ENCODE results near the gene PRR11. TPM values are rescaled to one million over a fixed set of nuclear protein-coding genes. Genes with fewer than 3 reads are reported as not detected.
"Not testable (repeated sequence)": the region's sequence is repeated elsewhere in the genome, so short reads cannot be mapped to it uniquely, and the experiment has no call there.

The PRR11 gene
- polyA plus RNA-seq, 4 donors: 0.67 to 15.2 (median 6.3) TPM

DNA sequence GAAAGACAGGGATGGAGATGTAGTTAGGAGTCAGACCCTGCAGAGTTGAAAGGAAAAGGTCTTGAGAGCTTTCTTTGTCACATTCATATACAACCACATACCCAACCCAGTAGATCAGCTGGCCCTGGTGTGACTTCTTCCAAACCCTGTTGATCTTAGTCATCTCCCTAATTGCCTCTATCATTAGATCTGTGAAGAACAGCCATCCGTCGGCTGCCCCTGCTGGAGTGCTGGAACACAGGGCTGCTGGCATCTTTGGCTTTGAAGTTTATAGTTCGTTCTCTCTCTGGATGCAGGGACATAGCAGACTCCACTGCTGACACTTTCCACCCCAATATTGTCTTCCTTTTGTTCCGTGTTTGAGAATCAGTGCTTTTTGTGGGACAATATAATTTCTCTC, 43.9 kb downstream of the PRR11 start:
- Histone ChIP-seq H3K27me3 (ENCODE audit: control insufficient read depth in 3 of 3, insufficient read depth in 3 of 3, low read length in 3 of 3) (no peaks in the 10 kb centered on the region), H3K4me3 (ENCODE audit: low read depth in 1 of 3, low read length in 3 of 3) (no peak overlapping the region), H3K27ac (ENCODE audit: low read depth in 1 of 3, low read length in 2 of 3) (no peak overlapping the region), H3K4me1 (ENCODE audit: control insufficient read depth in 3 of 3, insufficient read depth in 2 of 3, low read depth in 1 of 3, low read length in 2 of 3) (no peaks in the 10 kb centered on the region), H3K9me3 (ENCODE audit: control insufficient read depth in 2 of 2, insufficient read depth in 1 of 2, low read depth in 1 of 2, low read length in 1 of 2) (no peaks in the 10 kb centered on the region), H3K36me3 (ENCODE audit: control insufficient read depth in 3 of 3, insufficient read depth in 2 of 3, low read depth in 1 of 3, low read length in 3 of 3) (peaks cover 0 to 11% (median 0%) of the 10 kb centered on the region in 3 donors)
- DNase-seq (no peak), FAIRE-seq (no peak)
- 94 to 100% (median 99%) methylated on average over 4 of the region's 4 CpGs for WGBS, 3 donors

- FAIRE-seq: no peak
- H3K4me3 ChIP-seq (ENCODE audit: low read depth in 1 of 3, low read length in 3 of 3): no peak overlapping the region
- WGBS, 3 donors: 93 to 95% (median 95%) methylated on average over 1 of the region's 1 CpG
- H3K9me3 ChIP-seq (ENCODE audit: control insufficient read depth in 2 of 2, insufficient read depth in 1 of 2, low read depth in 1 of 2, low read length in 1 of 2): no peaks in the 10 kb centered on the region
- H3K27me3 ChIP-seq (ENCODE audit: control insufficient read depth in 3 of 3, insufficient read depth in 3 of 3, low read length in 3 of 3): no peaks in the 10 kb centered on the region
- H3K36me3 ChIP-seq (ENCODE audit: control insufficient read depth in 3 of 3, insufficient read depth in 2 of 3, low read depth in 1 of 3, low read length in 3 of 3): peaks cover 0 to 9% (median 0%) of the 10 kb centered on the region in 3 donors
- H3K4me1 ChIP-seq (ENCODE audit: control insufficient read depth in 3 of 3, insufficient read depth in 2 of 3, low read depth in 1 of 3, low read length in 2 of 3): no peaks in the 10 kb centered on the region
- no peak for DNase-seq
- H3K27ac ChIP-seq (ENCODE audit: low read depth in 1 of 3, low read length in 2 of 3): no peak overlapping the region
Measured at GRCh38 chr17:59202320-59202719, 46.8 kb downstream of the PRR11 start.

DNA sequence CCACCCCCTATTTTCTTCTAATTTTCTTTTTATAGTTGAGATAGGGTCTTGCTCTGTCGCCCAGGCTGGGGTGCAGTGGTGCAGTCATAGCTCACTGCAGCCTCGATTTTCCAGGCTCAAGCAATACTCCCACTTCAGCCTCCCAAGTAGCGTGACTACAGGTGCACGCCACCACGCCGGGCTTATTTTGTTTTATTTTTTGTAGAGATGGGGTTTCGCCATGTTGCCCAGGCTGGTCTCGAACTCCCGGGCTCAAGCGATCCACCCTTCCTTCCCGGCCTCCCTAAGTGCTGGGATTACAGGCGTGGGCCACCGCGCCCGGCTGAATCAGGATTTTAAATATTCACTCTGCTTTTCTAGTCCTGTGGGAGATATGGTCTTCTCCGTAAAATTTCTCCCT, 63.8 kb downstream of the PRR11 start:
- H3K4me3 ChIP-seq (ENCODE audit: low read depth in 1 of 3, low read length in 3 of 3): no peak overlapping the region
- WGBS, 3 donors: 90 to 94% (median 92%) methylated on average over 16 of the region's 16 CpGs
- H3K4me1 ChIP-seq (ENCODE audit: control insufficient read depth in 3 of 3, insufficient read depth in 2 of 3, low read depth in 1 of 3, low read length in 2 of 3): no peaks in the 10 kb centered on the region
- H3K36me3 ChIP-seq (ENCODE audit: control insufficient read depth in 3 of 3, insufficient read depth in 2 of 3, low read depth in 1 of 3, low read length in 3 of 3): peaks cover 0 to 5% (median 0%) of the 10 kb centered on the region in 3 donors
- DNase-seq (no peak), FAIRE-seq (no peak)
- H3K9me3 ChIP-seq (ENCODE audit: control insufficient read depth in 2 of 2, insufficient read depth in 1 of 2, low read depth in 1 of 2, low read length in 1 of 2): no peaks in the 10 kb centered on the region
- H3K27me3 ChIP-seq (ENCODE audit: control insufficient read depth in 3 of 3, insufficient read depth in 3 of 3, low read length in 3 of 3): no peaks in the 10 kb centered on the region
- no peak overlapping the region for H3K27ac ChIP-seq (ENCODE audit: low read depth in 1 of 3, low read length in 2 of 3)

- Histone ChIP-seq H3K36me3 (ENCODE audit: control insufficient read depth in 3 of 3, insufficient read depth in 2 of 3, low read depth in 1 of 3, low read length in 3 of 3) (peaks cover 0 to 4% (median 0%) of the 10 kb centered on the region in 3 donors), H3K4me3 (ENCODE audit: low read depth in 1 of 3, low read length in 3 of 3) (peak overlapping the region in 2 of 3 donors; percentile 43 to 96), H3K4me1 (ENCODE audit: control insufficient read depth in 3 of 3, insufficient read depth in 2 of 3, low read depth in 1 of 3, low read length in 2 of 3) (no peaks in the 10 kb centered on the region), H3K27ac (ENCODE audit: low read depth in 1 of 3, low read length in 2 of 3) (no peak overlapping the region), H3K27me3 (ENCODE audit: control insufficient read depth in 3 of 3, insufficient read depth in 3 of 3, low read length in 3 of 3) (no peaks in the 10 kb centered on the region), H3K9me3 (ENCODE audit: control insufficient read depth in 2 of 2, insufficient read depth in 1 of 2, low read depth in 1 of 2, low read length in 1 of 2) (no peaks in the 10 kb centered on the region)
- no peak for FAIRE-seq
- 6 to 25% (median 16%) methylated on average over 7 of the region's 7 CpGs for WGBS, 3 donors
- no peak for DNase-seq
Measured at GRCh38 chr17:59219992-59220327, 64.4 kb downstream of the PRR11 start.

GRCh38 chr17:59220328-59221158, 65.0 kb downstream of the PRR11 start, which contains the start of gene GDPD1:
GDPD1 (plus strand) TSS chr17:59220511; CDS start chr17:59220610, 99 bp downstream.
- 0% methylated on average over 59 to 60 of the region's 60 CpGs for WGBS, 3 donors
- Histone ChIP-seq H3K9me3 (ENCODE audit: control insufficient read depth in 2 of 2, insufficient read depth in 1 of 2, low read depth in 1 of 2, low read length in 1 of 2) (no peaks in the 10 kb centered on the region), H3K4me1 (ENCODE audit: control insufficient read depth in 3 of 3, insufficient read depth in 2 of 3, low read depth in 1 of 3, low read length in 2 of 3) (no peaks in the 10 kb centered on the region), H3K36me3 (ENCODE audit: control insufficient read depth in 3 of 3, insufficient read depth in 2 of 3, low read depth in 1 of 3, low read length in 3 of 3) (no peaks in the 10 kb centered on the region), H3K4me3 (ENCODE audit: low read depth in 1 of 3, low read length in 3 of 3) (peak within 1 kb of the TSS; percentile 63 to 96 (median 86)), H3K27me3 (ENCODE audit: control insufficient read depth in 3 of 3, insufficient read depth in 3 of 3, low read length in 3 of 3) (no peaks in the 10 kb centered on the region), H3K27ac (ENCODE audit: low read depth in 1 of 3, low read length in 2 of 3) (peak within 1 kb of the TSS; percentile 81 to 90 (median 85))
- no peak for FAIRE-seq
- DNase-seq: peak; percentile 96 to 98

DNA sequence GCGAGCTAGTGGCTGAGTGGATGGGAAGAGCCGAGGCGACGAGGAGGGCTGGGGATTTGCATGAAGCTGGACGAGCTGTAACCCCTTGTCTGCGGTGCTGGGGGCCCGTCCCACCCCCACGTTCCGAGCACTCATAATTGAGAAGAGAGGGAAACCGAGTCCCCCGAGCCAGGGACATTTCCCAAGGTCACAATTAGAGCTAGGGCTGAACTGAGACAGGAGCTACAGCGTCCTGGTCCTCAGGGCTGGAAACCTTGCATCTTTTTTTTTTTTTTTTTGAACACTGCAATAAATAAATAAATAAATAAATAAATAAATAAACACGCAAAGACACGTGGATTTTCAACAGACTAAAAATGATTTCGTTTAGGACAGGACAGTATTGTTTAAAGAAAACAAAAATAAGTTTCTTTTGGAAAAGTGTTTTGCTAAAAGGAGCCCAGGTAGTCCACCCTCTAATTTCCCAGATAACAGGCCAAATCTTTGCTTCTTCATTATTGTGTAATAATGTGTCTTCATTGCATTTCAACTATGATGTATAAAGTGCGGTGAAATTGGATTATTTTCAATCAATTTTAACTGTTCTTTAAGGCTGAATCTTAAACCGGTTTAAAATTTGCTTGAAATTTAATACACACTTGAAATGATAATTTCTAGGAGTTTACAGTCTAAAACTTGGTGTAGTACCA, 65.8 kb downstream of the PRR11 start:
- H3K36me3 ChIP-seq (ENCODE audit: control insufficient read depth in 3 of 3, insufficient read depth in 2 of 3, low read depth in 1 of 3, low read length in 3 of 3): no peaks in the 10 kb centered on the region
- peak overlapping the region in 1 of 3 donors; percentile 81 for H3K27ac ChIP-seq (ENCODE audit: low read depth in 1 of 3, low read length in 2 of 3)
- peak overlapping the region; percentile 63 to 96 (median 86) for H3K4me3 ChIP-seq (ENCODE audit: low read depth in 1 of 3, low read length in 3 of 3)
- no peaks in the 10 kb centered on the region for H3K4me1 ChIP-seq (ENCODE audit: control insufficient read depth in 3 of 3, insufficient read depth in 2 of 3, low read depth in 1 of 3, low read length in 2 of 3)
- H3K9me3 ChIP-seq (ENCODE audit: control insufficient read depth in 2 of 2, insufficient read depth in 1 of 2, low read depth in 1 of 2, low read length in 1 of 2): no peaks in the 10 kb centered on the region
- WGBS, 3 donors: 9 to 11% (median 10%) methylated on average over 17 of the region's 17 CpGs
- DNase-seq (peak in 1 of 2 donors; percentile 52), FAIRE-seq (no peak)
- no peaks in the 10 kb centered on the region for H3K27me3 ChIP-seq (ENCODE audit: control insufficient read depth in 3 of 3, insufficient read depth in 3 of 3, low read length in 3 of 3)

GRCh38 chr17:59223813-59224212, 68.3 kb downstream of the PRR11 start:
- Histone ChIP-seq H3K9me3 (ENCODE audit: control insufficient read depth in 2 of 2, insufficient read depth in 1 of 2, low read depth in 1 of 2, low read length in 1 of 2) (no peaks in the 10 kb centered on the region), H3K4me1 (ENCODE audit: control insufficient read depth in 3 of 3, insufficient read depth in 2 of 3, low read depth in 1 of 3, low read length in 2 of 3) (no peaks in the 10 kb centered on the region), H3K27ac (ENCODE audit: low read depth in 1 of 3, low read length in 2 of 3) (no peak overlapping the region), H3K36me3 (ENCODE audit: control insufficient read depth in 3 of 3, insufficient read depth in 2 of 3, low read depth in 1 of 3, low read length in 3 of 3) (no peaks in the 10 kb centered on the region), H3K27me3 (ENCODE audit: control insufficient read depth in 3 of 3, insufficient read depth in 3 of 3, low read length in 3 of 3) (no peaks in the 10 kb centered on the region), H3K4me3 (ENCODE audit: low read depth in 1 of 3, low read length in 3 of 3) (no peak overlapping the region)
- FAIRE-seq (no peak), DNase-seq (no peak)
- 86 to 93% (median 90%) methylated on average over 7 of the region's 7 CpGs for WGBS, 3 donors

DNA sequence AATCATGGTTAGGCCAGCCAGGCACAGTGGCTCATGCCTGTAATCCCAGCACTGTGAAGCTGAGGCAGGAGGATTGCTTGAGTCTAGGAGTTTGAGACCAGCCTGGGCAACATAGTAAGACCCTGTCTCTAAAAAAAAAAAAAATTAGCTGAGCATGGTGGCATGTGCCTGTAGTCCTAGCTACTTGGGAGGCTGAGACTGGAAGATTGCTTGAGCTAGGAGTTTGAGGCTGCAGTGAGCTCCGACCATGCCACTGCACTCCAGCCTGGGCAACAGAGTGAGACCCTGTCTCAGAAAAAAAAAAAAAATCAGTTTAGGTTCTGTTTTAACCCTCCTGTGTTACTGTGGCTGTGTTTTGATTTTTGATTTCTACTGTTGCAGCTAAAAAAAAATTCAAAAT, 73.0 kb downstream of the PRR11 start:
- H3K36me3 ChIP-seq (ENCODE audit: control insufficient read depth in 3 of 3, insufficient read depth in 2 of 3, low read depth in 1 of 3, low read length in 3 of 3); H3K4me1 ChIP-seq (ENCODE audit: control insufficient read depth in 3 of 3, insufficient read depth in 2 of 3, low read depth in 1 of 3, low read length in 2 of 3); DNase-seq; FAIRE-seq; H3K9me3 ChIP-seq (ENCODE audit: control insufficient read depth in 2 of 2, insufficient read depth in 1 of 2, low read depth in 1 of 2, low read length in 1 of 2); H3K27me3 ChIP-seq (ENCODE audit: control insufficient read depth in 3 of 3, insufficient read depth in 3 of 3, low read length in 3 of 3); H3K27ac ChIP-seq (ENCODE audit: low read depth in 1 of 3, low read length in 2 of 3); H3K4me3 ChIP-seq (ENCODE audit: low read depth in 1 of 3, low read length in 3 of 3): not testable (repeated sequence)
- WGBS, 3 donors: 83 to 100% (median 91%) methylated on average over 1 of the region's 1 CpG

All from small intestine (tissue), 7 donors.